ENCODE results near the gene SMAD2. TPM values are rescaled to one million over a fixed set of nuclear protein-coding genes. Genes with fewer than 3 reads are reported as not detected.

Gene SMAD2
- total RNA-seq, 1 donor from 2014 or later: 28.5 TPM

GRCh38 chr18:47901624-47902362 is 28.7 kb downstream of the SMAD2 start:
- no peak for DNase-seq (ENCODE audit: extremely low spot score in 2 of 2)
- Histone ChIP-seq H3K27me3 (no peaks in the 10 kb centered on the region), H3K4me1 (peaks cover 19% of the 10 kb centered on the region), H3K4me3 (no peak overlapping the region), H3K36me3 (no peaks in the 10 kb centered on the region), H3K9me3 (peaks cover 3% of the 10 kb centered on the region), H3K27ac (no peak overlapping the region)
- TF ChIP-seq POLR2AphosphoS5 (IDR thresholded peaks at IDR 0.05; ENCODE audit: insufficient read depth in 1 of 2, low read depth in 1 of 2) (no peak), CTCF (IDR thresholded peaks at IDR 0.05) (no peak), POLR2A (IDR thresholded peaks at IDR 0.05) (no peak)
- intact Hi-C loops (cut with DNase I): no loop called here

GRCh38 chr18:47899107-47899840 is 31.2 kb downstream of the SMAD2 start:
- no peak for DNase-seq (ENCODE audit: extremely low spot score in 2 of 2)
- H3K9me3 ChIP-seq: peaks cover 3% of the 10 kb centered on the region
- H3K4me3 ChIP-seq: no peak overlapping the region
- intact Hi-C loops (cut with DNase I): no loop called here
- H3K36me3 ChIP-seq: no peaks in the 10 kb centered on the region
- TF ChIP-seq CTCF (IDR thresholded peaks at IDR 0.05): no peak
- no peak for TF ChIP-seq POLR2AphosphoS5 (IDR thresholded peaks at IDR 0.05; ENCODE audit: insufficient read depth in 1 of 2, low read depth in 1 of 2)
- no peak for TF ChIP-seq POLR2A (IDR thresholded peaks at IDR 0.05)
- no peak overlapping the region for H3K27ac ChIP-seq
- H3K4me1 ChIP-seq: peaks cover 19% of the 10 kb centered on the region
- no peaks in the 10 kb centered on the region for H3K27me3 ChIP-seq

- H3K4me3 ChIP-seq: no peak overlapping the region
These were observed 31.8 kb downstream of the SMAD2 start for GRCh38 chr18:47898696-47899095.

GRCh38 chr18:47898055-47898454 is 32.4 kb downstream of the SMAD2 start:
- peaks cover 23% of the 10 kb centered on the region for H3K4me1 ChIP-seq
- H3K27ac ChIP-seq: no peak overlapping the region
- intact Hi-C loops (cut with DNase I): no loop called here
- no peak overlapping the region for H3K4me3 ChIP-seq
- H3K36me3 ChIP-seq: no peaks in the 10 kb centered on the region
- no peak for TF ChIP-seq POLR2AphosphoS5 (IDR thresholded peaks at IDR 0.05; ENCODE audit: insufficient read depth in 1 of 2, low read depth in 1 of 2)
- TF ChIP-seq CTCF (IDR thresholded peaks at IDR 0.05): no peak
- no peak for TF ChIP-seq POLR2A (IDR thresholded peaks at IDR 0.05)
- no peak for DNase-seq (ENCODE audit: extremely low spot score in 2 of 2)
- no peaks in the 10 kb centered on the region for H3K27me3 ChIP-seq
- no peaks in the 10 kb centered on the region for H3K9me3 ChIP-seq

More at GRCh38 chr18:47898696-47899095, 31.8 kb downstream of the SMAD2 start:
- no peak for DNase-seq (ENCODE audit: extremely low spot score in 2 of 2)
- peaks cover 19% of the 10 kb centered on the region for H3K4me1 ChIP-seq
- intact Hi-C loops (cut with DNase I): no loop called here
- H3K36me3 ChIP-seq: no peaks in the 10 kb centered on the region
- H3K27me3 ChIP-seq: no peaks in the 10 kb centered on the region
- H3K9me3 ChIP-seq: peaks cover 3% of the 10 kb centered on the region
- no peak for TF ChIP-seq POLR2A (IDR thresholded peaks at IDR 0.05)
- TF ChIP-seq CTCF (IDR thresholded peaks at IDR 0.05): no peak
- TF ChIP-seq POLR2AphosphoS5 (IDR thresholded peaks at IDR 0.05; ENCODE audit: insufficient read depth in 1 of 2, low read depth in 1 of 2): no peak
- no peak overlapping the region for H3K27ac ChIP-seq
